Spleen (tissue), 11 donors: ENCODE results near the gene NFIA. TPM values are rescaled to one million over a fixed set of nuclear protein-coding genes. Genes with fewer than 3 reads are reported as not detected.

Experiments
- DNase-seq: peaks from one replicate; pipeline ENCODE4 v3.0.0-alpha.2; 2020
- H3K27ac ChIP-seq, 8 donors: fragments of 200-600 bp; sonication (generic) in 7 of 8; 1 replicate in 4 of 8; 2 replicates in 4 of 8; pipeline versions ENCODE4 v1.5.0 to v1.8.0; 2016 to 2021; ENCODE audit warnings: inconsistent platforms in 4 of 8, mild to moderate bottlenecking in 4 of 8, moderate library complexity in 1 of 8
- H3K27me3 ChIP-seq, 7 donors: fragments of 200-600 bp; sonication (generic) in 6 of 7; replicated peaks in 1 of 7; 1 replicate in 4 of 7; 2 replicates in 3 of 7; pipeline versions ENCODE4 v1.5.0 to v1.8.0; 2016 to 2021; ENCODE audit warnings: inconsistent platforms in 3 of 7, mild to moderate bottlenecking in 1 of 7
- H3K36me3 ChIP-seq, 6 donors: fragments of 200-600 bp; sonication (generic) in 5 of 6; 1 replicate in 4 of 6; 2 replicates in 2 of 6; pipeline versions ENCODE4 v1.5.0 to v1.8.0; 2016 to 2021; ENCODE audit warnings: inconsistent platforms in 2 of 6
- H3K4me1 ChIP-seq, 6 donors: fragments of 200-600 bp; sonication (generic) in 5 of 6; 1 replicate in 3 of 6; 2 replicates in 3 of 6; pipeline versions ENCODE4 v1.5.0 to v1.8.0; 2016 to 2021; ENCODE audit warnings: inconsistent platforms in 3 of 6
- H3K4me3 ChIP-seq, 8 donors: fragments of 200-600 bp; sonication (generic) in 7 of 8; 1 replicate in 4 of 8; 2 replicates in 4 of 8; pipeline versions ENCODE4 v1.5.0 to v1.8.0; 2016 to 2021; ENCODE audit warnings: inconsistent platforms in 4 of 8, mild to moderate bottlenecking in 4 of 8, moderate library complexity in 2 of 8
- H3K9me3 ChIP-seq, 8 donors: fragments of 200-600 bp; sonication (generic) in 7 of 8; 1 replicate in 4 of 8; 2 replicates in 4 of 8; pipeline versions ENCODE4 v1.5.0 to v1.8.0; 2016 to 2021; ENCODE audit warnings: inconsistent platforms in 4 of 8
- POLR2A ChIP-seq, 3 donors: fragments of 450-650 bp; IDR thresholded peaks; one replicate each; pipeline ENCODE4 v1.5.1; 2017; ENCODE audit warnings: antibody characterized with exemption in 3 of 3, mild to moderate bottlenecking in 1 of 3
- POLR2AphosphoS5 ChIP-seq, 3 donors: sonication (generic); formaldehyde crosslinking; IDR thresholded peaks; one replicate each; pipeline ENCODE4 v1.5.1; 2017; ENCODE audit warnings: antibody characterized with exemption in 3 of 3
- WGBS, 5 donors: extraction: QIAGEN DNeasy Blood & Tissue Kit in 3 of 5; methylation state at CpG; one replicate each; pipeline versions ENCODE4 v1.1.5 to v1.1.7; 2013 to 2018; 5-methylcytosine and 5-hydroxymethylcytosine counted together
- intact Hi-C: fragments of 100-400 bp; cut with DNase I; formaldehyde crosslinking; loops from one replicate; pipeline ENCODE4 v1.15.0; 2023; ENCODE audit warnings: low total_unique reads
- polyA plus RNA-seq, 3 donors: library from polyadenylated mRNA; stranded (reverse); fragments of 200-250 nt; gene quantifications; one replicate each; pipeline ENCODE4 v1.2.1, GENCODE V29; 2013
- total RNA-seq, 7 donors: library from RNA; depleted of rRNA in 3 of 7; stranded (reverse); fragments of >200 nt in 3 of 7; fragmentation: NEBNext Ultra II Directional in 4 of 7; extraction: Animal tissue kit (Norgen Biotek cat#: 25700) in 4 of 7; gene quantifications; one replicate each; pipeline versions ENCODE4 v1.1.0 to v1.2.1, GENCODE V29; 2016 to 2021
- TF ChIP-seq, protein P1 (sequence below), 11 experiments: fragments of 200-600 bp in 7 of 11; fragments of 450-650 bp in 4 of 11; sonication (generic) in 4 of 11; IDR thresholded peaks in 8 of 11; conservative IDR thresholded peaks in 3 of 11; 1 replicate in 7 of 11; 2 replicates in 4 of 11; pipeline versions ENCODE4 v1.4.0 to v1.8.0; 2016 to 2021; ENCODE audit warnings: antibody characterized with exemption in 11 of 11, inconsistent platforms in 4 of 11, mild to moderate bottlenecking in 1 of 11
- donor health status: healthy with polysubstance abuse.
- donor health status: DM: no; HTN: no; CAD: no; lungs with moderate emphysema.
- donor health status: DM: no; HTN: no; CAD: no.
- donor health status: Bipolar disorder and iron deficiency.
- donor health status: healthy.
- donor health status: DM: no; HTN: no; CAD: no.
- donor health status: DM: yes; HTN: yes; CAD: no.

Gene NFIA
- total and polyA plus RNA-seq, 10 donors, result 3.1 to 76.8 (median 35.5) TPM

GRCh38 chr1:61092642-61093041, 10.3 kb downstream of the NFIA start:
- Histone ChIP-seq H3K9me3 (no peaks in the 10 kb centered on the region), H3K4me1 (peaks cover 0 to 54% (median 13%) of the 10 kb centered on the region in 6 donors), H3K27ac (no peak overlapping the region), H3K27me3 (no peaks in the 10 kb centered on the region), H3K4me3 (no peak overlapping the region), H3K36me3 (peaks cover 0 to 13% (median 3%) of the 10 kb centered on the region in 6 donors)
- DNase-seq, result no peak
- TF ChIP-seq POLR2AphosphoS5 (IDR thresholded peaks at IDR 0.05) (no peak), POLR2A (IDR thresholded peaks at IDR 0.05) (no peak)
- TF ChIP-seq, protein P1, sequence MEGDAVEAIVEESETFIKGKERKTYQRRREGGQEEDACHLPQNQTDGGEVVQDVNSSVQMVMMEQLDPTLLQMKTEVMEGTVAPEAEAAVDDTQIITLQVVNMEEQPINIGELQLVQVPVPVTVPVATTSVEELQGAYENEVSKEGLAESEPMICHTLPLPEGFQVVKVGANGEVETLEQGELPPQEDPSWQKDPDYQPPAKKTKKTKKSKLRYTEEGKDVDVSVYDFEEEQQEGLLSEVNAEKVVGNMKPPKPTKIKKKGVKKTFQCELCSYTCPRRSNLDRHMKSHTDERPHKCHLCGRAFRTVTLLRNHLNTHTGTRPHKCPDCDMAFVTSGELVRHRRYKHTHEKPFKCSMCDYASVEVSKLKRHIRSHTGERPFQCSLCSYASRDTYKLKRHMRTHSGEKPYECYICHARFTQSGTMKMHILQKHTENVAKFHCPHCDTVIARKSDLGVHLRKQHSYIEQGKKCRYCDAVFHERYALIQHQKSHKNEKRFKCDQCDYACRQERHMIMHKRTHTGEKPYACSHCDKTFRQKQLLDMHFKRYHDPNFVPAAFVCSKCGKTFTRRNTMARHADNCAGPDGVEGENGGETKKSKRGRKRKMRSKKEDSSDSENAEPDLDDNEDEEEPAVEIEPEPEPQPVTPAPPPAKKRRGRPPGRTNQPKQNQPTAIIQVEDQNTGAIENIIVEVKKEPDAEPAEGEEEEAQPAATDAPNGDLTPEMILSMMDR (IDR thresholded peaks at IDR 0.05 in 8 of 11, conservative IDR thresholded peaks at IDR 0.05 in 3 of 11), result no peak
- WGBS, 5 donors, result 86 to 94% (median 89%) methylated on average over 5 of the region's 5 CpGs
- intact Hi-C loops, result no loop called here

GRCh38 chr1:61093525-61094137, 11.3 kb downstream of the NFIA start:
- H3K4me3 ChIP-seq, result no peak overlapping the region
- TF ChIP-seq, protein P1 (IDR thresholded peaks at IDR 0.05 in 8 of 11, conservative IDR thresholded peaks at IDR 0.05 in 3 of 11), result no peak
- TF ChIP-seq POLR2A (IDR thresholded peaks at IDR 0.05) (no peak), POLR2AphosphoS5 (IDR thresholded peaks at IDR 0.05) (no peak)
- no peak overlapping the region for H3K27ac ChIP-seq
- intact Hi-C loops, result no loop called here
- peaks cover 0 to 52% (median 13%) of the 10 kb centered on the region in 6 donors for H3K4me1 ChIP-seq
- H3K9me3 ChIP-seq, result no peaks in the 10 kb centered on the region
- H3K36me3 ChIP-seq, result peaks cover 0 to 6% (median under 1%) of the 10 kb centered on the region in 6 donors
- DNase-seq, result no peak
- 75 to 93% (median 91%) methylated on average over 2 of the region's 2 CpGs for WGBS, 5 donors
- H3K27me3 ChIP-seq, result no peaks in the 10 kb centered on the region

GRCh38 chr1:61094677-61095469, 12.5 kb downstream of the NFIA start:
- no peak for DNase-seq
- Histone ChIP-seq H3K4me3 (no peak overlapping the region), H3K9me3 (no peaks in the 10 kb centered on the region), H3K27me3 (no peaks in the 10 kb centered on the region), H3K36me3 (no peaks in the 10 kb centered on the region), H3K4me1 (peaks cover 0 to 51% (median 12%) of the 10 kb centered on the region in 6 donors), H3K27ac (no peak overlapping the region)
- TF ChIP-seq POLR2AphosphoS5 (IDR thresholded peaks at IDR 0.05), result no peak
- TF ChIP-seq, protein P1 (IDR thresholded peaks at IDR 0.05 in 8 of 11, conservative IDR thresholded peaks at IDR 0.05 in 3 of 11), result no peak
- no peak for TF ChIP-seq POLR2A (IDR thresholded peaks at IDR 0.05)
- WGBS, 5 donors, result 80 to 97% (median 88%) methylated on average over 4 of the region's 4 CpGs
- intact Hi-C loops, result no loop called here

DNA sequence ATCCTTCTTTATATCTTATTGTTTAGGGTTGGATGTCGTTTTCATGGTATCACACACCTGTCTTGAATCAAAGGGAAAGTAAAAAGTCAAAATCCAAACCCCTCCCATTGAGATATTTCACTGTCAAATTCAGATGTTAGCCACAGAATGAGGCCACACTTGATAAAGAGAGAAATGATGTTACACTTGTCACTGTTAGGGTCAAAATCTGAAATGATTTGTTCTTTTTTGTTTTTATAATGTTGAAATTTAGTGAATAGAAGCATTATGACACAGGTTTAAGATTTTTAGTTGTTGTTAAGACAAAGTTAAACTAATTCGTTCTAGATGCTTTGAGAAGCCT, 13.1 kb downstream of the NFIA start:
- Histone ChIP-seq H3K36me3 (no peaks in the 10 kb centered on the region), H3K27me3 (no peaks in the 10 kb centered on the region), H3K4me1 (peaks cover 0 to 54% (median 14%) of the 10 kb centered on the region in 6 donors), H3K27ac (no peak overlapping the region), H3K9me3 (no peaks in the 10 kb centered on the region), H3K4me3 (no peak overlapping the region)
- intact Hi-C loops, result no loop called here
- 73 to 85% (median 83%) methylated on average over 2 of the region's 2 CpGs for WGBS, 5 donors
- DNase-seq, result no peak
- TF ChIP-seq POLR2AphosphoS5 (IDR thresholded peaks at IDR 0.05) (no peak), POLR2A (IDR thresholded peaks at IDR 0.05) (no peak)
- TF ChIP-seq, protein P1 (IDR thresholded peaks at IDR 0.05 in 8 of 11, conservative IDR thresholded peaks at IDR 0.05 in 3 of 11), result no peak
